H4 (cell line): ENCODE results near the gene ST8SIA6. TPM values are rescaled to one million over a fixed set of nuclear protein-coding genes. Genes with fewer than 3 reads are reported as not detected.

Source experiments
- total RNA-seq: library from RNA; depleted of rRNA; stranded (reverse); fragments of >200 nt; shearing (Covaris generic); gene quantifications from 2 replicates; pipeline ENCODE4 v1.2.3, GENCODE V29; 2014; rRNA removed

ST8SIA6 gene
- total RNA-seq, 1 experiment from 2014 or later, result not detected

Other genes starting within 250 kb of the ST8SIA6 start
- gene VIM, start 226.4 kb downstream of the ST8SIA6 start, total RNA-seq, result 2,086 and 2,364 TPM in 2 replicates
- 21.7 and 35.5 TPM in 2 replicates for gene HACD1, start 162.8 kb upstream of the ST8SIA6 start, total RNA-seq
- 9.3 and 15.3 TPM in 2 replicates for gene STAM, start 189.6 kb upstream of the ST8SIA6 start, total RNA-seq